Measurements from ENCODE around the gene ZNF106. TPM values are rescaled to one million over a fixed set of nuclear protein-coding genes. Genes with fewer than 3 reads are reported as not detected.

ZNF106 gene
- total RNA-seq (2022; extraction: Qiagen RNA extraction), result 7.8 to 12.7 TPM (median 10.2 TPM) in 5 replicates

DNA sequence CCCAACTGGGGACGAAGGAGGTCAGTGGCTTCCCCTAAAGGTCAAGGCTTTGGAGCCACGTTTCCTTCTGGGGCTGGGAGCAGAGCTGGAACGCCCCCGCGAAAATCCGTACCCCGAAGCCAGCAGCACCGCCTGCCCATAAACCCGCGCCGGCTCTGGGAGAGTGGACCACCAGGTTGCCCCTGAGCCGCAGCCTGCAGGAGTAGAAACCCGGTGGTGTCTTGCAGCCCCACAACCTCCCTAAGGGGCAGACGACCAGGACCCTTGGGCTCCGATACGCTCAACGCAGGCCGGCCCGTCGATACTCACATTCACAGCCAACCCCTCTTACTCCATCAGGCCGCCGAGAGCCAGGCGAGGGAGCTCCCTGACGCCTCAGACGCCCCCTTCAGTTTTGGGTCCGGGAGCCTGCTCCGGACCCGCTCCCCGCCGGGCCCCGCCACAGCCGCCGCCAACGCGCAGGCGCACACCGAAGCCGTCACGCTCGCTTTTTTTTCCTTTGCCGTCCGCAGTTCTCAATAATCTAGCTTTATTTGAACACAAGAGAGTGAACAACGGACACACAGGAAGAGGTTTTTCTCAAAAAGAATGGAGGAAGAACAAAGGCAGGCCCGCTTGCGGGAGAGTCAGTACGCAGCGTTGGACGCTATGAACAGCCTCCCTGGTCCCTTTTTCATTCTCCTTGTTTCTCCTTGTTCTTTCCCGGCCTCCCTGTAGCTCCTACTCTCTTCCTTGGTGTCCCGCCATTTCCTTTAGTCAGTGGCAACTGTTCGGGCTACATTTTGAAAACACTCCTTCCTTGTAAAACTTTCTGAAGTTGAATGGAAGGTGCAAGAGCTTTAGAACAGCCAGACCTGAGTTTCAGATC lies at the start of gene ZNF106:
Gene ZNF106, minus strand, starts transcription at position 471 of the 868 bp plus-strand sequence. CDS start 18,852 bp downstream, outside the sequence.

DNA sequence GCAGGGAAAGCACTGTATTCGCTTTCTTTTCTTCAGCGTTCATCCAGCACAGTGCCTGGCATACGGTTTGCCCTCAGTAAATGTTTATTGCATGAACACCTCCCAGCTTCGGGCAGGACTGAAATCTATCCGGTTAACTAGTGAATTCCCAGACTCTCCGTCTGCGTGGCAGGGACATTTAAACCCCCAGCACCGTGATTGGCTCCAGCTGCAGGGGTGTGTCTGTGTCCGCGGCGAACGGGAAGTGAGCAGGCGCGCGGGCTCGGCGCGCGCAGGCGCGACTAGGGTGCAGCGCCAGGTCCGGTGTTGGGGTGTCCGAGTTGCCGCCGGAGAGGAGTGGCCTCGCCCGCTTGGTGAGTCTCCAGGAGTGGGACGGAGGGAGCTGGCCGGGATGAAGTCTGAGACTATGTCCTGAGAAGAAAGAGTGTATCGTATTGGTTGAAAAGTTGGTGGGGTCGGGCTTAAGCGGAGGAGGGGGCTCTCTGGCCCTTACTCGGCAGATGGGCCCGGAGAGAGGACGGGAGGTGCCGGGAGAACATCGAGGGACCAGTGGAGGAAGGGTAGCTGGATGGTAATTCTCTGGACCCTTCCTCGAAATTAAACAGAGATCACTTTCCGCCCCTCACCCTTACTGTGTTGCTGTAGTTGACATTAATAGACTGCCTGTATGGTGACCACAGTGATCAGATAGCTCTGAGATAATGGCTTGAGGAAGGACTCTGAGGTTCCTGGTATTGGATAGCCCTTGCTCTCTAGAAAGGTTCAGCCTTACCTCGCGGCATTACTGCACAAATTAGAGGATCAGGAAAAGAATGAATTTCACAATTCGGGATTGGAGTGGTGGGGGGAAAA lies 4.6 kb upstream of the ZNF106 start, which contains the start of gene SNAP23:
Gene SNAP23, plus strand, starts transcription at position 274 of the 852 bp plus-strand sequence. CDS start 16,213 bp downstream, outside the sequence.

Other genes starting within 250 kb of the ZNF106 start
- 5.5 to 7.4 TPM (median 6.9 TPM) in 5 replicates for gene GANC, start 217.9 kb downstream of the ZNF106 start, total RNA-seq (2022; extraction: Qiagen RNA extraction)
- 24.9 to 33.8 TPM (median 26.2 TPM) in 5 replicates for gene TMEM87A, start 217.7 kb downstream of the ZNF106 start, total RNA-seq (2022; extraction: Qiagen RNA extraction)
- gene CAPN3, start 131.6 kb downstream of the ZNF106 start, total RNA-seq (2022; extraction: Qiagen RNA extraction), result 0.21 to 0.32 TPM (median 0.29 TPM) in 5 replicates
- 14.7 to 41.5 TPM (median 17.1 TPM) in 5 replicates for gene SNAP23, start 4.5 kb upstream of the ZNF106 start, total RNA-seq (2022; extraction: Qiagen RNA extraction)
- 10.8 to 13.0 TPM (median 11.7 TPM) in 5 replicates for gene LRRC57, start 57.7 kb upstream of the ZNF106 start, total RNA-seq (2022; extraction: Qiagen RNA extraction)
- gene HAUS2, start 57.7 kb upstream of the ZNF106 start, total RNA-seq (2022; extraction: Qiagen RNA extraction), result 18.0 to 20.9 TPM (median 18.7 TPM) in 5 replicates
- gene STARD9, start 84.5 kb upstream of the ZNF106 start, total RNA-seq (2022; extraction: Qiagen RNA extraction), result 1.2 to 1.9 TPM (median 1.7 TPM) in 5 replicates
- gene CDAN1, start 246.0 kb upstream of the ZNF106 start, total RNA-seq (2022; extraction: Qiagen RNA extraction), result 5.8 to 8.3 TPM (median 6.5 TPM) in 5 replicates

Data from A549 treated with CORT108297 at 1 μM for 4 hours (cell line).